EL (cell line): ENCODE data around the gene NTM.

Experiments used
- DNase-seq: peaks from one replicate; pipeline ENCODE4 v3.0.0-alpha.2; 2016

NTM gene

DNA sequence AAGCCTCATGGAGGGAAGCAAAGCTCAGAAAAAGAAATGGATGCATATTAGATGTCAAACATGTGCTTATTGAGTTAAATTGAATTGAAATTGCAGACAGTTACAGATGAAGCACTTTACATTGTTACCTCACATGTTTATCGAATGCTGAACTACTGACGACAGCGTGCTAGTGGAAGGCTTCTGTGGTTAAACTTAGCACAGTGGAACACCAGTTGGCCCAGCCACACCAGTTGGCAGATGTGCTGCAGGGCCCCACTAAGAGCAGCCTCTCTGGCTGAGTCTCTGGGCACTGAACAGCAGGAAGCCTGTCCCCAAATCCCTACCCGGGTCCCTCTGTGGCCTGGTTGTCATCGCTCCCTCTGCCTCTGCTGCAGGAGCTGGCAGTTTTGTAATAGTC lies 242.1 kb downstream of the NTM start:
- no peak for DNase-seq

DNA sequence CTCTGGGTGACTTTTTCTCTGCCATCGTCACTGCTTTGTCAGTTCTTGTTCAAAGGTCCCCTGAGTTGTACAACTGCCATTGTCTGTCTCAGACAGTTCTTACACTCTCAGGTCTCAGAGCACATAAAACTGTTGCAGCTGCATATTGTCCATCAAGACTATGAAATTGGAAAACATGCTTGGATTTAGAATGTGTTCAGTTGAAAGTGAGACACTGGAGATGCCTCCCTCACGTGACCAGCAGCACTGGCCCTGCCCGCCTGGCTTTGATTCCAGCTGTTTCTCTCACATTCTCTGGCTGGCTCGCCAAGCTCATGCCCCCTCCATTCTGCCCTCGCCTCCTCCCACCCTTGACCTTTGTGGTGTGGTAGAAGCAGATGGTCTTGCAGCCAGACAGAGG lies 244.2 kb downstream of the NTM start:
- DNase-seq: no peak

DNA sequence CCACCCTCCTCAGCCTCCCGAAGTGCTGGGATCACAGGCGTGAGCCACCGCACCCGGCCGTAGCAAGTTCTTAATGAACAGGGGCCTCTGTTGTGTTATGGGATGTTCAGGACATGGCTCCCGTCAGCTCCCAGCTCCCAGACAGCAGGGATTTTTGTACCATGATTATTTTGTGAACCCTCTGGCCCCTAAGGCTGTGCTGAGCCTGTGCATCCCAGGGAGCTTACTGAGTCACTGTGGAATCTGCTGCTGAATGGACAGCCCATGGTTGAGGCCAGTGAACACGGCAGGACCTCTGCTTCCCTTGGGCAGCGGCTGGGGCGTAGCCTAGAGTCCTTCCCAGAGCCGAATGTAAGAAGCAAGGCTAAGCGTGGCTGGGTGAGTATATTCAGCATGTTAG lies 245.2 kb downstream of the NTM start:
- peak; percentile 5 for DNase-seq

DNA sequence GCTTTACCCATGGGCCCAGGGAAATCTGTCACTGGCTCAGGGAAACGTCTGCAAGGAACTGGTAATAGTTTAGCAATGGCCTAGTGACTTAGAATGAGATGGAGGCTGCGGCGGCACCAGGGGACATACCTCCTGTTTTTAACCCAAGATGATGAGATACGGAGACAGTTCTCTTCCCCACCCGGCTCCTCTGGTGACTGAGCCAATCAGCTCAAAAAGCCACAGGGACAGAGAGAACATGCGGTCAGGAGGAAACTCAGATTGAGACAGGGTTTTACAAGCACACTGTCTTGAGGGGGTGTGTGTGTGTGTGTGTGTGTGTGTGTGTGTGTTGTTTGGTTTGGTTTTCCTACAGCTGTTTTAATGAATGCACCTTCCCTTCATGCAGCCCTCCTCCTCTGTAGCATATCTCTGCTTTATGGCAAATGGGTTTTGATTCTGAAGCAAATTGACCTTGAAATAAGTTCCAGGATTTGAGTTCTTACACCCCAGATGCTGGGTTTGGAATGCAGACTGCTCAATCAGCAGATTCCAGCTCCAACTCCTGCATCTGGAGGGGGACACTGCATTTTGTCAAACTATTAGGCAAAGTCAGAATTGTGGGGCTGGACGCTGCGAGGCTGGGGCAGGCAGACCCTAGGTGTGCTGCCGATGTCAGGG lies 246.2 kb downstream of the NTM start:
- DNase-seq: no peak

DNA sequence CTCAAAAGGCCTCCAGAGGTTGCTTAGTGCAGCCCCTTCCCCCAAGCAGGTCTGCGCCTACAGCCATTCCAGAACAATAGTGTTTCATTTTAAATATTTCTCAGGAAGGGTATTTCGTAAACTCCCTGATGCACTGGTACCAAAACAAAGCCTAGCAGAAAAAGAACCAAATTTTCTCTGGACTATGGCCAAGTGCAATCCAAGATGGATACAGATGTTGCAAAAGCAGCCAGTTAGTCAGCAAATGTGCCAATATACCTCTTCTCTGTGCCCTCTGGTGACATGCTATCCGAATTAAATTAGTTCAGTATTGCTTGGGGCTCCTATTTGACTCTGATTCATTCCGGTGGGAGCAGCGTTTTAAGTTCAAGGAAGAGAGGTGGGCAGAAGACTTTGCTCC lies 247.8 kb downstream of the NTM start:
- no peak for DNase-seq

DNA sequence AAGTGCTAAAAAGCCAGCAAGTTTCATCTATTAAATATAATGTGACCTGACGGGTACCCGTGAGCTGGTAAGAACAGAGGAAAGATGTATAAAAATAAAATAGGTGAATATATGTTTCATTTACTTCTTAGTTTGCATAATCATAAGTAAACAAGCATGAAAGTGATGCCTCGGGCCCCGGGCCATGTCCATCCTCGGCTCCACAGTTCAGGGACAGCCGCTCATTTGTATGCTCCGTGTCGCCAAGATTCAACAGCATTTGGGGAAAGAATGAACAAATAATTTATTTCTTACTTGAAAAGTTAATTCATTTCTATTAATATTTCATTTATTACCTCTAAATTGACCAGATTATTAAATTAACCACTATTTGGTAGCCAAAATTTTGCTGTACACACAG lies 251.8 kb downstream of the NTM start:
- no peak for DNase-seq

DNA sequence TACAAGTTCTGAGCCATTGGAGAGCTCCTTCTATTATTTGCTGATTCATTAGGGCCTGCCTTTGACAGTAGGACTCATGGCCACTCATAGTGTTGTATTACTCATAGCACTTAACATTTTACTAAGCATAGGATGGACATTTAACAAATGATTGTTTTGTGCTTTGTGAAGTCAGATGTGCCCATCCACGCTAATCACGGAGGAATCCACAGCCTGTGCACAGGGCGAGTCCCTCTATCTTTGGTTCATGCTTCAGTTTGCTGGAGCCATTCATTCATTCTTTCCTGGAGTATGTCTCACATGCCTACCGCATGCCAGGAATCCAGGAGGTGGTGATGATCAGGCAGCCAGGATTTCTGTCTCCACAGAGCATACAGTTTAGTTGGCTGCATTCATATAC lies 254.1 kb downstream of the NTM start:
- DNase-seq: no peak

DNA sequence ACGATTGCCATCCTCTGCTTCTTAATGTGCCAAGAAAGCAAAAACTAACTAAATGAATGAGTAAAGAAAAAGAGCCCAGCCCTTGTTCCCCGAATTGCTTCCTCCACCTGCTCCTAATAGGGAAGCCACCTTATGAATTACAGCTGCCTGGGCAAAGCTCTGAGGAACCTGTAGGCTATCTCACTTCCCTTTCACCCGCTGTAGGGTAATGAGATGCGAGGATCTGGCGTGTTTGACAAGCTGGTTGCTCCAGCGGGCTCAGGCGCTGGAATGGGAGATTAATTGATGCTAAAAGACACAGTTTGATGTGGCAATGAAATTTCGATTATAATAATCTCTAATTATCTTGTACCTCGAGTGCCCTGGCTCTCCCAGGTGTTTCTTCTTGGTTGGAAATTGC lies 256.4 kb downstream of the NTM start:
- no peak for DNase-seq

DNA sequence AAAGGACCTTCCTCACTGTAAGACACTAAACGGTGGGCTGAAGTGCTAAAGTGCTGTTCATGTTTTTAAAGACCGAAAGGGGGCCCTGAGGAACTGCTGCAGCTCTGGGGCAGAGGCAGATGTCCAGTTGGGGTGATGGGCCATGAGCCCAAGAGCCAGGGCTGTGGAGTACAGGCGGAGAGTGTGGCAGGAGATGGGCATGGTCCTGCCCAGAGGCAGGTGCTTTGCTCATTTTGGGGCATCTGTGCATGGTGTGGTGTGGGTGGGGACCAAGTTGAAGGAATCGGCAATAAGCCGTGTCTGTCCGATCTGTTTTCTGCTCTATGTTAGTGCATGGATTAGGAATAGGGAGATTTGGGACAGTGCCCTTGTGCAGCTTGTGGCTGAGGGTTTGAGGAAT lies 258.3 kb downstream of the NTM start:
- DNase-seq: no peak

DNA sequence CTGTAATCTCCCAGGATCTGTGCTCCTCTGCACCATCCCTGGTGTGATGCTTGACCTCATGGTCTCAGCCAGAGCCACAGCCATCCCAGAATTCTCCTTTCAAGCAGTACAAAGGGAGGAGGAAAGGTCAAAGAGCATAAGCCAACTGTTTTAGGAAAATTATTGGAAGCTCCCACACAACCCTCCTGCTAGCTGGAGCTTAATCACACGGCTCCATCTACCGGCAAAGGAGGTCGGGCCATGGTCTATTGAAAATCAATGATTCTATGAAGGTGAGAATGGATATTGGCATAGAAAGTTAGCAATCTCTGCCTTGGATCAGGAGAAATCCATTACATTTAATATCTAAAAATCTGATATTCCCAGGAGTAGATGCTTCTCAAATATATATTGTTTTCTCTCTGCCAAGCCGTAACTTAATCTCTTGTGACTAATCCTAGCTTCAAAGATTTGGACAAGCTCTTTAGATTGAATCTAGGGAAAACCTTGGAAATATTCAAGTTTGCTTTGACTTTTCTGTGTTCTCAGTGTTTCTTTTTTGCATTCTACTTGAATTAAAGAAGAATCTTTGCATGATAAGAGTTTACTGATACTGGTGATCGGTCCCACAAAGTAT lies 259.6 kb downstream of the NTM start:
- no peak for DNase-seq

DNA sequence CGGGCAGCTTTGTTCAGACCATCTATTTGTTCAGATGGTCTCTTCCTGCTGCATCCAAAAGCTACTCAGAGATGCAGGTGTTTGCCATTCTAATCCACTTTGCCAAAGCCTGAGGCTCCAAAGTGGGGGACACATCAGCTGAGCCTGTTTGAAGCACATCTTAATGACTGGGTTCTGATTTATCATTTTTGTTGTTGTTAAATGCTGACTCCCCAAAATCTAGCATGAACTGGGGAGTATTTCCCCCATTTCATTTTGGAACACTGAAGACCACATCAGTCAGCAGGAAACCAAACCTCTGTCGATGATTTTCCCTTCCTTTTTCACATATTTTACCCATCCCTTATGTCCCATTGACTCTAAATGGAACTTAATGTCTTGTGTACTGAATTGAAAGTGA lies 262.6 kb downstream of the NTM start:
- DNase-seq: no peak

DNA sequence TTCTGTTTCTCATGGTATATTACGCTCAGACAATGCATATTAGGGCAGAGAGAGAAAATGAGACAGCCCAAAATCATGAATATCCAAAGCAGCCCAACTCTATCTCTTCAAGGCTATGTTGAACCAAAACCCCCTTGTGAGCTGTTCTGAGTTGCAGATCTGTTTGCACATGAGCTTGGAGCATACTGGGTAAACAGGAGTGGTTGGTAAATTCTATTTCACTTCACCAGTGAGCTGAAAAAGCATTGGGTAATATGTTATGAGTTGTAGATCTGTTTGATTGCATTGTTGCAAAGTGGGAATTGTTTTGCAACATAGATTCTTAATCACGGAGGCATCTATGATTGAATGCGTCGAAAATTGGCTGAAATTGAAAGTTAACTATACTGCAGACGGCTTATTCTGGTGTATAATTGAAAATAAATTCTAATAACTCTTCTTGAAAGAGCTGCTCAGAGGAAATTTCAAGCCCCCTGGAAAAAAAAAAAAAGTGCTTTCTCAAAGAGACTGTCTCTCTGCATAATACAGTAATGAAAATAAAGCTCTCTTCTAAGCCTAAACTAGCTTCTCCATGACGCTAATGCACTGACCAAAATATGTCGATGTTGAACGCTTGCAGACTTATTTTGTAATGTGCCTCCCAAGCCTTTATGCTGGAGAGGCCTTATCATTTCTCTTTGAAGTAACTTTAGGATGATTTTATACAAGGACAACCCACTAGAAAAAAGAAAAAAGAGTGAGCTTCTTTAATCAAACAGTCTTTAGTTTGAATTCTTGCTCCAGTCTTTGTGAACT lies 263.7 kb downstream of the NTM start:
- no peak for DNase-seq

DNA sequence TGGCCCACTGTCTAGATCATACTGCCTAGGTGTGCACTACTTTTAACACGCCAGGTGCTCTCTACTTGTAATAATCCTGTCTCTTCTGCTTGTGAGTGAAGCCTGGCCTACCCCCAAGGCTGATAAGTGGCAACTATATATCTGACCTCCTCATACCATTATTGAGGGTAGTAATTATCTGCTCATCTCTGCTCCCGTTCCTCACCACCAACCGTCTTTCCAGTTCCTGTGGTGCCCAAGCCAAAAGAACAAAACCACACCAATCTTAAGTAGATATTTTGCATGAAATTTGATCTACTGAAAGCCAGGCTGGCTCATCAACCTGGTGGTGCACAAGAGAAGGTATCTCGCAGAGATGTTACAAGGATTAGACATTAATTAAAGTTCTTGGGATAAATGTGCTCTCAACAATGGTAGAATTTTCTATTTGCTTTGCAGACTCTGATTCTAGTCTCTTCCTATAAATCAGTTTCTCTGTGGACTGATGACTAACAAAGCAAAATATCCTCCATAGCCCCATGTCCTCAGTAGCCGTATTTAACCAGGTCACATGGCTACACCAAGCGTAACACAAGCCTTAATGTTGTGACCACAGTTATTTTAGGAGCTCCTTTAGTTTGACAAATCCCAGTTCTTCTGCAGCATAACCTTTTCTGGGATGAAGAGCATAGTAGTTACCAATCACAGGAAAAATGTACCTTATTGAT lies 267.2 kb downstream of the NTM start:
- no peak for DNase-seq

DNA sequence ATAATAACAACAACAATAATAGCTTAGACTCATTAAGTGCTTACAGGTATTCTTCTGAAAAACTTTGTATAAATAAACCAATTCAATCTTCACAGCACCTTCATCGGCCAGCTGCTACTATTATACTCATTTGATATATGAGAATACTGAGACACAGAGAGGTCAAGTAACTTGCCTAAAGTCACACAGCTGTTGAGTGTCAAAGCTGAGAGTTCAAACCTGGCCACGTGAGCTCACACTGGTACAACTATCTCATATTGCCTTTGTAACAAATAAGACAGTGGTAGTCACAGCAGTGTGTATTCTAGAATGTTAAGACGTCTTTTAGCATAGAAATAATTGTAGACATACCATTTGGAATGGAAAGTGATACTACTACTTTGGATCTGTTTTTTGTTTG lies 268.5 kb downstream of the NTM start:
- DNase-seq: no peak

DNA sequence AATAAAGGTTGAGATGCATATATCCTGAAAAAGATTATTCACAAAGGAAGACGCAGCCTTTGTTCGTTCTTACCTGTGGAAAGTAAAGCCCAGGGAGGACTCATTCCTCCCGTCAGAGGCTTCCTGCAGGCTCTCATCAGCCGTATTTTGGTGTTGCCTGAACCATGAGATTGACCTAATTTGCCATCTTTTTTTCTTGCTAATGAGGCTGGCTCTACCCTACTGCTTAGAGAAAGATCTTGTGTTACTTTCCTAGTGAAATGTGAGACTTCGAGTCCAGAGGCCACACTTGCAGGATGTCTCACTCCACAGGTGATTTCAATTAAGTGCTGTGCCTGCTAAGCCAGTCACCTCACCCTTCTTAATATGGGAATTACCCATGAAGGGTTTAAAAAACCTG lies 269.9 kb downstream of the NTM start:
- DNase-seq: no peak

DNA sequence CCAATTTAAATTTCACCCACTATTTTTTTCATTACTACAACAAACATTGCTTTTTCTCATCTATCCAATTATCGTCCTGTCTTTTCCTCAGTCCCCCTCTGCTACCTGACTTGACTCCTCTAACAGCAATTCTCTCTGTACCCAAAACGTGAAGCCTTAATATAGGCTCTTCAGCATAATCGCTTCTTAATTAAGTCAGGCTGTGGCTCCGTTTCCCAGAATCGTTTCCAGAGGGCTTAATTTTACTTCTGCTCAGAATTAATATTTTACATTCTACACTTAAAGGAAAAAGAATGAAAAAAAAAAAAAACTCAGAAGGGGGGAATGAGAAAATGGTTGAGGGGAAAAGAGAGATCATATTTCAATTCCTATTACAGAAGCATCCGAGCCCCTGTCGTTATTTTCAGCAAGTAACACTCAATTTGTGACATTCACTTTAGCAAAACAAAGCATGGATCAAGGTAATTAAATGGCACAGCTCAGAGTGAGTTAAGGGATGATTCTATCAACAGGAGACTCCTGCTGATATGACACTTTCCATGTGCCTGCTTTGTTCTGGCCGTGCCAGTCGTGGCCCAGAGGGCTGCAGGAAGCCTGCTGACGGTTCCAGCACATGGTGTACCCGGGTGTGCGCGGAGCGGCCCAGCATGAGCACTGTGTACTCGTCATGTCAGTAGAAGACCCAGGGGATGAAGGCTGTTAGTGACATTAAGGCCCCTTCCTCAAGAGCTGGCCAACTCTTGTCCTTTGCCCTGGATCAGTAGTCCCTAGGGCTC lies 272.5 kb downstream of the NTM start:
- DNase-seq: no peak

DNA sequence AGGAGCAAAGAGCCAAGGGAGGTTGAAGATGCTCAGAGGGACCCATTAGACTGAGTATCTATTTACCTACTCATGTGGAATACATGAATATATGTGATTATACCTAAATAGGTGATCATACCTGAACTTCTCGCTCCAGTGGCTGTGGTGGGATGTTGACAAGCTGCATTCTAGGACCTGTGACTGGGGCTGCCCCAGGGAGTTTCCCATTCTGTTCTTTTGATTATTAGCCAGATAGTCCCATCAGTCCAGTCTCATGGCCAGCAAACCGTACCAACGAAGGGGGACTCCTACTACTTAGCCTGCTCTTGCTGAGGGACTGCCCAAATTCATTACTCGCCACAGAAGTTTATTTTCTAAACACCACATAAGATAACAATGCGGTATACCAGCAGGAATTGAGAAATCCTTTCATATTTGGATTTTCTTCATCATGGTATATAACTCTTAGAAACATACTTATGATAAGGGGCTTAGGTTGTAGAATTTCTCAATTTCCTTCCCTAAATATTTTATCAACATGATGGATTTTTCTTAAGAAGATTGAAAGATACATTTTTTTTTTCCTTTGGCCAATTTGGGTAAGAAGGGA lies 273.9 kb downstream of the NTM start:
- no peak for DNase-seq

DNA sequence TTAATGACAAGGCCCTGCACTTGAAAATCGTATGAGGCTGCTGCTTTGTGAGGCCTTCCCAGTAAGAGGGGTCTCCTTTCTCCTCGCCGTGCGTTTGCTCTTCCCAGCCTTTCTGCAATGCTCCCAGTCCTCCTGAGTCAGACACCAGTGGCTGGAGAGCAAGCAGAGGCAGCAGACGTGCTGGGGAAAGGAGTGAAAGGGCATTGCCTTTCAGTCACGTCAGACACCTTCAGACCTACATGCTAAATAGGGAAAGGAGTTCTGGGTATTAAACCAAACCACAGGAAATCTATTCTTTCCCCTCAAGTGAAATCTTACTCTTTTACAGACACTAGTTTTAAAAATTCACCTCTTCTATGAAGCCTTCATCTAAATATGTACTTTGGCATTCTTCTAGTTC lies 274.8 kb downstream of the NTM start:
- DNase-seq: no peak

DNA sequence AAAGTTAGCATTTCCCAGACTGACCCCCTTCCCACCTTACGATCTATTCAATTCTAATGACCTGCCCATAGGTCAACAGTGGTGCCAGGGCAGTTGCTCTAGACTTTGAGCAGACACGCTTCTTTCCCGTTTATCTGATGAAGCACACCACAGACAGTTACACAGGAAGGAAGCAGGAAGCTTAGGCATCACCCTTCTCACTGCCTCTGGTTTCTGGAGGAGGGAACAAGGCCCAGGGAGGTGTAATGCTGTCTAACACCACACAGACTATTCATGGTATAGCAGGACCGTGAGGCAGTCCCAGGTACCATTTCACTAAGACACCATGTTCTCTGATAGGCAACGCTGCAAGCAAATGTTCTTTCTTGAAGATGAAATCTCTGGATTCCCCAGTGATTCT lies 279.4 kb downstream of the NTM start:
- DNase-seq: no peak

DNA sequence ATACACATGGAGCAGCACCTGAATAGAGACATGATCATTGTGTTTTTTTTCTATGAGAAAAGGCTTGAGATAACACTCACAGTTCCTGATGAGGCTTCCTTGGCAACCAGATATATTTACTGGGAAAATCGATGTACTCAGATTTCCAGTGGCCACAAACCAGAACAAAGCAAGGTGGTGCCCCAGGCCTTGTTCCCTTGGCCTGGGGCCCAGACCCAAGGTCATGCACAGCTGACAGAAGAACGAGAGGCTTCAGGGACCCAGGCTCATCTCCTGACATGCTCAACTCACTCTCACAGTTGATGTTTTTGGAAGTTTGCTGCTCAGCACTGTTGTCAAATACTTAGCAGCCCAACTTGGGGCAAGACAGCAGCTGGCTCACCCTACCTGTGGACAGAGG lies 281.8 kb downstream of the NTM start:
- DNase-seq: no peak

DNA sequence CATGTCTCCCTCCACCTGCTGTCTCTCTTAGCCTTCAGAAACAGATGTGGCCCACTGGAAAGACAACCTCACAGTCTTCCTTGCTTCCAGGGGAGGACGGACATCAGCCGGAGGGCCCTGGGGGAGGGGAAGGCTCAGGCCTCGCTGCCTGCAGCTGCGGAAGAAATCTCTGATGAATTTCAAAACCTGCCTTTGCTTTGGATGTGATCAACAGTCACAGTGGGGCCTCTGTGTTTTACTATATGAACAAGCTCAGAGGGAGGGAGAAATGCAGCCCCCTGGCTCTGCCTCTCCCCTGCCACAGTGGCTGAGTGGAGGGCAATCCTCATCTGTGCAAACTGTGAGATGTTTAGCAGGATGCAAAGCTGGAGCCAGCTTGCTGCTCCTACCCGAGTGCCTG lies 282.8 kb downstream of the NTM start:
- no peak for DNase-seq

DNA sequence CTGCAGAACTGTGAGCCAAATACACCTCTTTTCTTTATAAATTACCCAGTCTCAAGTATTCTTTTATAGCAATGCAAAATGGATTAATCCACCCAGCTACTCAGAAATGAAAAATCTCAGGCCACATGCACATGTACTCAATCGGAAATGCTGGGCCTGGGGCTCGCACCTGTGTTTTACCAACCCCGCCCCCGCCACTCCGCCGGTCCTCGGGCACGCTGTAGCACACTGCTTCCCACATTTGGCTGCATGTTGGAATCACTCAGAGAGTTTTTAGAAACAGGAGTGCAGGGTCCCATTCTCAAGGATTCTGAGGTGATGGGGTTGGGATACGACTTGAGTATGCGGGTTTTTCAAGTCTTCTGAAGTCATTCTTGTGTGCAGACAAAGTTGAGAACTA lies 284.4 kb downstream of the NTM start:
- no peak for DNase-seq
